BE2C (cell line): ENCODE data around the gene SNX13.

Experiments
- DNase-seq: peaks from one replicate; pipeline ENCODE4 v3.0.0-alpha.2; 2020
- H3K27me3 ChIP-seq: fragments of 250-450 bp; sonication (Bioruptor Pico); 2 replicates; pipeline ENCODE4 v1.5.1; 2020; ENCODE audit warnings: mild to moderate bottlenecking
- H3K36me3 ChIP-seq: fragments of 250-450 bp; sonication (Bioruptor Pico); 2 replicates; pipeline ENCODE4 v1.5.1; 2020; ENCODE audit warnings: mild to moderate bottlenecking
- H3K4me1 ChIP-seq: fragments of 250-450 bp; sonication (Bioruptor Pico); 2 replicates; pipeline ENCODE4 v1.5.1; 2020
- H3K4me3 ChIP-seq: 2 replicates; pipeline ENCODE4 v1.5.1; 2011; ENCODE audit warnings: low read depth, low read length
- H3K9me3 ChIP-seq: fragments of 250-450 bp; sonication (Bioruptor Pico); 2 replicates; pipeline ENCODE4 v1.5.1; 2020
- CTCF ChIP-seq: IDR thresholded peaks from 2 replicates; pipeline ENCODE4 v1.5.1; 2012; ENCODE audit warnings: mild to moderate bottlenecking, low read depth, low read length

Gene SNX13

GRCh38 chr7:17770710-17771375 is 169.5 kb downstream of the SNX13 start:
- no peak for DNase-seq
- Histone ChIP-seq H3K27me3 (no peaks in the 10 kb centered on the region), H3K4me3 (no peak overlapping the region), H3K9me3 (no peaks in the 10 kb centered on the region), H3K4me1 (no peaks in the 10 kb centered on the region), H3K36me3 (no peaks in the 10 kb centered on the region)
- no peak for TF ChIP-seq CTCF

DNA sequence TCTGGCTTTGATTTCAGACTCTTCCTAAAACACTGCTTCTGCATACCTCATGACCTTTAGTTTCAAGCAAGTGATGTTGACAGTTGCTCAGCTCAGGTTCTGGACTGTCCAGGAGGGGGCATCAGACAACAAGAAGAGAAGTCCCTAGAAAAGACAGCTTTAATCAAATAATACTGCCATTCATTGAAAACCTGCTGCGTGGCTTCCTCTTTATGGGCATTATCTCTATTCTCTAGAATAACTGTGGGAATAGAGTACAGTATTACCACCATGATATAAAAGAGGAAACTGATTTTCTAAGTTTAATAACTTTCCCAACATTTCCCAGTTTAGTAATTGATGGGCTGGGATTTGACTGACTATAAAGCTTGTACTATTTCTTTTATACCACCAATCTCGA is 170.4 kb downstream of the SNX13 start:
- Histone ChIP-seq H3K36me3 (no peaks in the 10 kb centered on the region), H3K27me3 (no peaks in the 10 kb centered on the region), H3K4me3 (no peak overlapping the region), H3K4me1 (no peaks in the 10 kb centered on the region), H3K9me3 (no peaks in the 10 kb centered on the region)
- peak; percentile 71 for DNase-seq
- peak; percentile 89 for TF ChIP-seq CTCF

- DNase-seq, result no peak
- no peaks in the 10 kb centered on the region for H3K4me1 ChIP-seq
- no peaks in the 10 kb centered on the region for H3K9me3 ChIP-seq
- no peaks in the 10 kb centered on the region for H3K36me3 ChIP-seq
- no peak overlapping the region for H3K4me3 ChIP-seq
- no peaks in the 10 kb centered on the region; the same call in none of the 2 replicates for H3K27me3 ChIP-seq
- no peak for TF ChIP-seq CTCF
Measured at GRCh38 chr7:17758008-17758407, 182.3 kb downstream of the SNX13 start.

GRCh38 chr7:17746020-17746530 is 194.2 kb downstream of the SNX13 start:
- TF ChIP-seq CTCF, result no peak
- H3K4me1 ChIP-seq, result no peaks in the 10 kb centered on the region
- no peak overlapping the region for H3K4me3 ChIP-seq
- DNase-seq, result no peak
- no peaks in the 10 kb centered on the region for H3K27me3 ChIP-seq
- no peaks in the 10 kb centered on the region for H3K9me3 ChIP-seq
- H3K36me3 ChIP-seq, result no peaks in the 10 kb centered on the region

DNA sequence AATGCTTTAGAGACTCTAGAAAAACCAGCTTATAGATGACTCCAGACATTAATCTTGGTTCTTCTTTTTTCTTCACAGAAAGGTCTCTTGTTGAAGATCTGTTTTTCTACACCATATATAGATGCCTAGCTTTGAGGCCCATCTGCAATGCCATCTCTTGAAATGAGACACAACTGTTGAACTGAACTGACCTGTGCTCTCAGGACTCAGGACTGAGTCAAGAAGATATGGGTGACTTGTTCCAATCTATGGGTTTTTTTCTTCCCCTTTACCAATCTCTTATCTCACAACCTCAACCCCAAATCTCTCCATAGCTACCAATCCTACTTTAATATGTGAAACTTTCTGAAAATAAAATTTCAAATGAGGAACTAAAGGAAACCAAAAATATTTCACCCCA is 194.7 kb downstream of the SNX13 start:
- Histone ChIP-seq H3K36me3 (no peaks in the 10 kb centered on the region), H3K27me3 (no peaks in the 10 kb centered on the region), H3K4me1 (no peaks in the 10 kb centered on the region), H3K4me3 (no peak overlapping the region), H3K9me3 (no peaks in the 10 kb centered on the region)
- no peak for DNase-seq
- no peak for TF ChIP-seq CTCF

GRCh38 chr7:17743316-17743715 is 197.0 kb downstream of the SNX13 start:
- Histone ChIP-seq H3K36me3 (no peaks in the 10 kb centered on the region), H3K4me1 (no peaks in the 10 kb centered on the region), H3K9me3 (no peaks in the 10 kb centered on the region), H3K27me3 (no peaks in the 10 kb centered on the region), H3K4me3 (no peak overlapping the region)
- DNase-seq, result no peak
- TF ChIP-seq CTCF, result no peak
